Activated T-cell treated with anti-CD3 and anti-CD28 coated beads, Interleukin-2, amount 50 U/mL, for 24 hours (primary cell): ENCODE results near the gene CD101.

Source experiments
- DNase-seq: peaks from one replicate; pipeline ENCODE4 v3.0.0-alpha.2; 2020
- H3K27ac Mint-ChIP-seq: 2 replicates; pipeline ENCODE4 v1.8.0; 2020; ENCODE audit warnings: mild to moderate bottlenecking, mixed read lengths
- H3K27me3 Mint-ChIP-seq: 2 replicates; pipeline ENCODE4 v1.8.0; 2020; ENCODE audit warnings: mixed read lengths
- H3K36me3 Mint-ChIP-seq: 2 replicates; pipeline ENCODE4 v1.8.0; 2020; ENCODE audit warnings: low read depth, mixed read lengths
- H3K4me1 Mint-ChIP-seq: 2 replicates; pipeline ENCODE4 v1.8.0; 2020; ENCODE audit warnings: low read depth, mixed read lengths
- H3K4me3 Mint-ChIP-seq: 2 replicates; pipeline ENCODE4 v1.8.0; 2020; ENCODE audit warnings: mild to moderate bottlenecking, moderate library complexity, mixed read lengths
- H3K9me3 Mint-ChIP-seq: 2 replicates; pipeline ENCODE4 v1.8.0; 2020; ENCODE audit warnings: mixed read lengths

The CD101 gene

DNA sequence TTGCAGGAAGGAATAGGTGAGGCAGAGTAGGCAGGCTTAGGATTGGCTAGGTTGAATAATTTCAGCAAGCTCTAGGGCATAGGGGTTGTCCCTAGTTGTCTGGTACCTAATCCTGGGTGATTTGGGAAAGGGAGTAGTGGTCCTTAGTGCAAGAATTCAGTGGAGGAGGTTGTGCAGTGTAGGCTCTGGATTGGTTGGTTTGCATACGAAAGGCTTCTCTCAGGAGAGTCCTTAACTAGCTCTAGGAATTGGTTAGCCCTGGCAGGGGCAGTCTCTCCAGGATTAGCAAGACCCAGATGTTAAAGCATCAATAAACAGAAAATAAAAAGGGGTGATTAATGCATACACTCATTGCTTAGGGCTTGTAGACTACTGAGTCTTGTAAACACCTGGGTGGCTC is 9.6 kb upstream of the CD101 start:
- Mint-ChIP-seq H3K9me3 (peaks cover 2% of the 10 kb centered on the region), H3K27ac (no peak overlapping the region), H3K4me3 (no peak overlapping the region), H3K4me1 (peaks cover 47% of the 10 kb centered on the region), H3K36me3 (peaks cover 8% of the 10 kb centered on the region), H3K27me3 (no peaks in the 10 kb centered on the region)
- DNase-seq, result no peak

DNA sequence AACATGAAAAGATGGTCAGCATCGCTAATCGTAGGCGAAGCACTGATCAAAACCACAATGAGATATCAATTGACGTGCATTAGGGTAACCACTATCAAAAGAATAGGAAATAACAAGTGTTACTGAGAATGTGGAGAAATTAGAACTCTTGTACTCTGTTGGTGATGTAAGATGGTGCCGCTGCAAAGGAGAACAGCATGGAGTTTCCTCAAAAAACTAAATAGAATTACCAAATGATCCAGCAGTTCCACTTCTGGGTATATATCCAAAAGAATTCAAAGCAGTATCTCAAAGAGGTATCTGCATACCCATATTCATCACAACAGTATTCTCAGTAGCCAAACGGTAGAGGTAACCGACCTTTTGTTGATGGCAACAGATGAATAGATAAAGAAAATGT is 8.3 kb upstream of the CD101 start:
- no peak for DNase-seq
- no peak overlapping the region for H3K27ac Mint-ChIP-seq
- H3K4me1 Mint-ChIP-seq, result peaks cover 33% of the 10 kb centered on the region
- no peaks in the 10 kb centered on the region for H3K27me3 Mint-ChIP-seq
- H3K4me3 Mint-ChIP-seq, result no peak overlapping the region
- peaks cover 2% of the 10 kb centered on the region for H3K9me3 Mint-ChIP-seq
- H3K36me3 Mint-ChIP-seq, result peaks cover 2% of the 10 kb centered on the region

DNA sequence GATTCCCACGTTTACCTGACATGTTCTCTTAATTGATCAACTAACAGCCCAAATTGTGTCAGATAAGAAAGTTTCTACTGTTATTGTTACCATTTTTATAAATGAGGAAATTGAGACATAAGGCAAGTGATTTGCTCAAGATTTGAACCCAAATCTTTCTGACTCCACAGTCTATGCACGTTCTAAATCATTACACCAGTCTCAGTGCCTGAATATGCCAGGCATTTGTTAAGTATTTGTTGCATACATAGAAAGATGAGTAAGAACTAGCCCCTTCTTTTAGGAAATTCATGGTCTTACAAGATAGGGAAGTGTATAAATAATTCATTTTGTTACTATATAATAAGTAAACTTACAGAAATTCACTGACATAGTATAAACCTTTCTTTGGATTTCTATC is 7.1 kb upstream of the CD101 start:
- H3K9me3 Mint-ChIP-seq, result peaks cover 2% of the 10 kb centered on the region
- peaks cover 27% of the 10 kb centered on the region for H3K4me1 Mint-ChIP-seq
- no peak for DNase-seq
- H3K27ac Mint-ChIP-seq, result no peak overlapping the region
- H3K36me3 Mint-ChIP-seq, result no peaks in the 10 kb centered on the region
- no peak overlapping the region for H3K4me3 Mint-ChIP-seq
- H3K27me3 Mint-ChIP-seq, result no peaks in the 10 kb centered on the region

DNA sequence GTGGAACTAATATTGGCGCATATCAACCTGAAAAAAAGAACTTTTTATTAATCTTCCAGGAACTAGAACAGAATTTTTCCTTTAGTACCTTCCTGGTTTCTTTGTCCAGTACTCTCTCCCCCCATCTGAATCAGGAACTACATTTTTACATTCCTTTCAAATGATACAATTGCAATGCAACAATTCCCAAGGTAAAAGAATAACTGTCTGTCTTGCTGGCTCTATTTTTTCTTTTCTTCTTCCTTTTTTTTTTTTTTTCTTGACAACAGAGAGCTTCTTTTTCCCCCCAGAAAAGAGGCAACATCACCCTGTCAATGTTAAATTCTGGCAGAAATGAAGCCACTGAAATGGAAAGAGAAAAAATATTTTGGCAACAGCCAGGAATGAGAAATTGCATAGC is 4.5 kb upstream of the CD101 start:
- Mint-ChIP-seq H3K27ac (no peak overlapping the region), H3K4me1 (peaks cover 31% of the 10 kb centered on the region), H3K36me3 (no peaks in the 10 kb centered on the region), H3K27me3 (no peaks in the 10 kb centered on the region), H3K9me3 (peaks cover 2% of the 10 kb centered on the region), H3K4me3 (no peak overlapping the region)
- DNase-seq, result no peak

DNA sequence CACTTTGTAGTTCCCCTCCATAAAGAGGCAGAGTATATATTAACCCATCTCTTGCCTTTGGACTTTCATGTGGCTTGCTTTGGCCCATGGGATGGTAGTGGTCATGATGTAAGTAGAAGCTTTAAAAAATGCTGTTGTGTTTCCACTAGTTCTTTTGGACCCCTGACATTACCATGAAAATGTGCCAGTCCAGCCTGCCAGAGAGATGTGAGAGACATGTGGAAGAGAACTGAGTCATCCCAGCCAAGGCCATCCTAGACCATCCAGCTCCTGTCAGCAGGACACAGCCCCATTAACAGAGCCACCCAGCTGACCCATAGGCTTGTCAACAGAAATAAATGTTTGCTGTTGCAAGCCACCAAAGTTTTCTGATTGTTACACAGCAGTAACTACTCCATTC is 3.9 kb upstream of the CD101 start:
- Mint-ChIP-seq H3K36me3 (no peaks in the 10 kb centered on the region), H3K4me1 (peaks cover 33% of the 10 kb centered on the region), H3K27ac (no peak overlapping the region), H3K27me3 (no peaks in the 10 kb centered on the region), H3K9me3 (peaks cover 4% of the 10 kb centered on the region), H3K4me3 (no peak overlapping the region)
- DNase-seq, result no peak

DNA sequence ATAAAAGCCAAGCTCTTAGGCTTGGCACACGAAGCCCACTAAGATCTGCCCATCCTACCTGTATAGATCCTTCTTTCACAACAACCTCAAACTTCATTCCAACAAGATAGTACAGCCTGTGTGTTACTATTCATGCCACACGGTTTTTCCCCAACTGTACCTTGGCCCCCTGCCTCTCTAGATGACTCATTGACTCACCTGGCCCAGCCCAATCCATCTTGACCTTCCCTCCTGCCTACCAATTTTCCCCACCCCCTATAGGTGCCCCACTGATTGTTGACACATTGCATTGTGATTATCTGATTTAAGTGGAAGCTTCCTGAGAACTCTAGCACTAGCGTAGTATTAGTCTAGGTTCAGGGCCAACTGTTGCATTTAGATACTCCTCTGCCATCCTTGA is 2.0 kb upstream of the CD101 start:
- no peaks in the 10 kb centered on the region for H3K36me3 Mint-ChIP-seq
- H3K27ac Mint-ChIP-seq, result no peak overlapping the region
- peaks cover 40% of the 10 kb centered on the region for H3K4me1 Mint-ChIP-seq
- DNase-seq, result no peak
- H3K27me3 Mint-ChIP-seq, result no peaks in the 10 kb centered on the region
- H3K9me3 Mint-ChIP-seq, result peaks cover 6% of the 10 kb centered on the region
- H3K4me3 Mint-ChIP-seq, result no peak overlapping the region

DNA sequence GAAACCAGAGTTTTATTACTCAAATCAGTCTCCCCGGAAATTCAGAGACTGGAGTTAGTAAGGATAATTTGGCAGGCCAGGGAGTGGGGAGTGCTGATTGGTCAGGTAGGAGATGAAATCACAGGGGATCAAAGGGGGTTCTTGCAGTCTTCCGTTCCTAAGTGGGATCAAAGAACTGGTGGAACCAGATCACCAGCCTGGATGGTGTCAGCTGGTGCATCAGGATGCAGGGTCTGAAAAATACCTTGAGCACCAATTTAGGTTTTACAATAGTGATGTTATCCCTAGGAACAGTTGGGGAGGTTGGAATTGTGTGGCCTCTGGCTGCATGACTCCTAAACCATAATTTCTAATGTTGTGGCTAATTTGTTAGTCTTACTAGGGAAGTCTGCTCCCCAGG is 1.4 kb upstream of the CD101 start:
- Mint-ChIP-seq H3K27me3 (no peaks in the 10 kb centered on the region), H3K9me3 (peaks cover 6% of the 10 kb centered on the region), H3K27ac (no peak overlapping the region), H3K36me3 (no peaks in the 10 kb centered on the region), H3K4me3 (no peak overlapping the region), H3K4me1 (peaks cover 42% of the 10 kb centered on the region)
- no peak for DNase-seq

DNA sequence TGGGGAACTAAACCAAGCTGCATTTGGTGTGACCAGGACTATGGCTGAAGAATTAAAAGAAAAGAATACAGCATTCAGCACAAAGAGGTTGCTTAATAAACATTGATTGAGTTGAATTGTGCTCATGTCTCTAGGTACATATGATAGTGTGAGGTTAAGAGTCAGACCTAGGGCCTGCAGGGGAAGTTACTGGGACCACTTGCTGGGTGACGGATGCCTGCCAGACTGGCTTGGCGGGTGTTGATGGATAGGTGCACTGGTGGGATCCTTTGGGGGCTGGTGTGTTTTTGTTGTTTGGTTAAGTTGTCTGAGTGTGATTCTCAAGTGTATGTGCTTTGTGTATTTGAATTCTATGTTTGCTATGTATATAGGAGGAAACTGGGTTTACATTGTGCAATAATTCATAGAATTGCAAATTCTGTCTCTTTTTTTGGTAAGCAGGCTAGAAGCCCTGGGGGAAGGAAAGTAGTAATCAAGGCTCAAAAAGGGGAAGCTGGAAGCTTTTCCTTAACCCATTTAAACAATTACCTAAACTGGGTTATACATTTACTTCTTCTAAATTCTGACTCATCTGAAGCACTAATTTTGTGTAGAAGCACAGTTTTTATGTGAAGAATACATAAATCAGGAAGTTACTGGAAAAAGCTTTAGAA is 1.8 kb downstream of the CD101 start:
- H3K27ac Mint-ChIP-seq, result no peak overlapping the region
- no peak for DNase-seq

DNA sequence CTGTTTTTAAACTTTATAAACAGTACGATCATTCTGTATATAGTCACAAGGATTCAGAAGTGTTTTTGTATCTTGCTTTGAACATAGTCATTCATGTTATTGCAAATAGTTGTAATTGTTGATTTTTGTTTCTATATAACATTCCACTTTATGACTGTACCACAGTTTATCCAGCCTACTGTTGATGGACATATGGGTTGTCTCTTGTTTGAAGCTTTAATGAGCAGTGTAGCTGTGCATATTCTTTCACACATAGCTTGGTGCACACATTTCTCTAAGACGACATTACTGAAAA is 6.1 kb downstream of the CD101 start:
- Mint-ChIP-seq H3K27ac (peak overlapping the region; percentile 62), H3K9me3 (peaks cover 4% of the 10 kb centered on the region), H3K4me1 (peaks cover 50% of the 10 kb centered on the region), H3K36me3 (no peaks in the 10 kb centered on the region), H3K4me3 (peak overlapping the region; percentile 10), H3K27me3 (no peaks in the 10 kb centered on the region)
- DNase-seq, result no peak

More for the DNA sequence above, 1.8 kb downstream of the CD101 start:
- Mint-ChIP-seq H3K9me3 (peaks cover 6% of the 10 kb centered on the region), H3K4me1 (peaks cover 64% of the 10 kb centered on the region), H3K4me3 (peak overlapping the region; percentile 2), H3K36me3 (no peaks in the 10 kb centered on the region), H3K27me3 (no peaks in the 10 kb centered on the region)

DNA sequence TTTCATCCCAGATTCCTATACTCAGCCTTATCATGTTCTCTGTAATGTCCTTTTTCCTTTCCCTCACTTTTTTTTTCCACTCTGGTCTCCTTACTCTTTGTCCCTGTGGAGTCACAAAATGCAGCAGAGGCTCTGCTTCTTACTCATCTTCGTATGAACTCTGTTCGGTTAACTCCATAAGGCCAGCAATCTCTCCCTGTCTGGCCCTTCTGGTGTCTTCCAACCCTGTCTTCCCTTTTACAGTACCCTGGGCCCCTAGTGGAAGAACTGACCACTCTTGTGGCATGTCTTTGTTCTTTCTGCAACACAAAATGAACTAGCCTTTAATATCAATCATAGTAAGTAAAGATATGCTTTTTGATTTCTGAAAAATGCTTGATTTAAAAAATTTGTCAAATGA is 7.1 kb downstream of the CD101 start:
- DNase-seq, result no peak
- peaks cover 48% of the 10 kb centered on the region for H3K4me1 Mint-ChIP-seq
- no peaks in the 10 kb centered on the region for H3K9me3 Mint-ChIP-seq
- no peak overlapping the region for H3K4me3 Mint-ChIP-seq
- no peaks in the 10 kb centered on the region for H3K36me3 Mint-ChIP-seq
- H3K27me3 Mint-ChIP-seq, result no peaks in the 10 kb centered on the region
- peak overlapping the region; percentile 37 for H3K27ac Mint-ChIP-seq

DNA sequence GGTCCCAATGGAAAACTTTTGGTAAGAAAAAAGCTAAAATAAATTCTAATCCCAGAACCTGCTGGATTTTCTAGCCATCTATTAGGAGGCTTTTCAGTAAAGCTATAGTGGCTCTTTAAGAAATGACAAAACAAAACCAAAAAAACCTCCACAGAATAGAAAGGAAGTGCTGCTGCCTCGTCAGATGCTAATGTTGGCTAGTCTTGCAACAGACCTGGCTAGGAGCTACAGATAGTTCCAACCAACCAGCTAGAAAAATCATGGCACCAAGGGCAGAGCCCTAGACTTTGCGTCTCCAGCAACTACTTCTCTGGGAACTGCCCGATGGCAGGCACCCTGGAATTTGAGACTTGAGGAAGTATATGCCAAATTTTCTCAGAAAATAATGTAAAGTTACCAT is 7.6 kb downstream of the CD101 start:
- H3K4me3 Mint-ChIP-seq, result no peak overlapping the region
- peak overlapping the region; percentile 62 for H3K27ac Mint-ChIP-seq

DNA sequence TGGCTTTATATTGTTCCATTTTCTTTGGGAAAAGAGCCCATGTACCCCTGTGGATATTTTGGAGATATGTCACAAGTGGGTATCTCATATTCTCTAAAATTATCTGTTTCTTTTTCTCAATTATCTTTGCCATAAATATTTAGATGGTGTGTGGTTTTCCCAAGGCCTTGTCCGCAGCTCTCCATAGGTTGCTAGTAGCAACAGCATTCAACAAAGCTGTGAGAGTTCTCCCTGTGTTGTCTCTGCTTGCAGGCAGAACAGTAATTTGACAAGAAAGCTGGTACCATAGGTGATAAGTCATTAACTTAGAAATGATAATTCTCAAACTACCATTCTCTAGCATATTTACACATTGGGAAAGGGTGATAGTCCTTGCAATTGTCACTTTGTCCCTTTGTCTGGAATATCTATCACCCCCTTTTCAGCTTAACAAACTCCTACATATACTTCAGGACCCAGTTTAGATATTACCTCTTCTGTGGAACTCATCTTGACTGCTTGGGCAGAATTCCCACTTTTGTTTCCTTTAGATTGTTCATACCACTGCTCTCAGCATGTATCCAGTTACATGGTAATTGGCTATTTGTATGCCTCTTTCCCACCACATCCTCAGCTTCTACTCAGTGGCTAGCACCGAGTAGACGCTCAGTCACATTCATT is 8.9 kb downstream of the CD101 start:
- Mint-ChIP-seq H3K27ac (no peak overlapping the region), H3K9me3 (no peaks in the 10 kb centered on the region), H3K36me3 (no peaks in the 10 kb centered on the region), H3K4me3 (no peak overlapping the region), H3K27me3 (no peaks in the 10 kb centered on the region), H3K4me1 (peaks cover 57% of the 10 kb centered on the region)
- no peak for DNase-seq

More for the DNA sequence above, 7.6 kb downstream of the CD101 start:
- H3K9me3 Mint-ChIP-seq, result no peaks in the 10 kb centered on the region
- DNase-seq, result no peak
- H3K4me1 Mint-ChIP-seq, result peaks cover 51% of the 10 kb centered on the region
- no peaks in the 10 kb centered on the region for H3K27me3 Mint-ChIP-seq
- H3K36me3 Mint-ChIP-seq, result no peaks in the 10 kb centered on the region

DNA sequence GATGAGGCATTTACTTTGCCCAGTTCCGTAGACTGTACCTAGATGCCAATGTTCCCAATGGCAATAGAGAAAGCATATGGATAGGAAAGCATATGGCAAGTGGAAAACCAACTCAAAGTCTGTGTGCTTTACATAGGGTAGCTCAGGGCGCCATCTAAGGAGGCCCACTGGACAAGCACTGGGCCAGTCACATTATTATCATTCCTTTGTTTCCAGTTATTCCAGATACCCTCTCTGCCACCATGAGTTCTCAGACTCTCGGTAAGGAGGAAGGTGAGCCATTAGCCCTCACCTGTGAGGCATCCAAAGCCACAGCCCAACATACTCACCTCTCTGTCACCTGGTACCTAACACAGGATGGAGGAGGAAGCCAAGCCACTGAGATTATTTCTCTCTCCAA is 9.8 kb downstream of the CD101 start:
- DNase-seq, result no peak
- no peaks in the 10 kb centered on the region for H3K36me3 Mint-ChIP-seq
- peaks cover 59% of the 10 kb centered on the region for H3K4me1 Mint-ChIP-seq
- H3K27me3 Mint-ChIP-seq, result no peaks in the 10 kb centered on the region
- no peak overlapping the region for H3K4me3 Mint-ChIP-seq
- no peak overlapping the region for H3K27ac Mint-ChIP-seq
- no peaks in the 10 kb centered on the region for H3K9me3 Mint-ChIP-seq

DNA sequence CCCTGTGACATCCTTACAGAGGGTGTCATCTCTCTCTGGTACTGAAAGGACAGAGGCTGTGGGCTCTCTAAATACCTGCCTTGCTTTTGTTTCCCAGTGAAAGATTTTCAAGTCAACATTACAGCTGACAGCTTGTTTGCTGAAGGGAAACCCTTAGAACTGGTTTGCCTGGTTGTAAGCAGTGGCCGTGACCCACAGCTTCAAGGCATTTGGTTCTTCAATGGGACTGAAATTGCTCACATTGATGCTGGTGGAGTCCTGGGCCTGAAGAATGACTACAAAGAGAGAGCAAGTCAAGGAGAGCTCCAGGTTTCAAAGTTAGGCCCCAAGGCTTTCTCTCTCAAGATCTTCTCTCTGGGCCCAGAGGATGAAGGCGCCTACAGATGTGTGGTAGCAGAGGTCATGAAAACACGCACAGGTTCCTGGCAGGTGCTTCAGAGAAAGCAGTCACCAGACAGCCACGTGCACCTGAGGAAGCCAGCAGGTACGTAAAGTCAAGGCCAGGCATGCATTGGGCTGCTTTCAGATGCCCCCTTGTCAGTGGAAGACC is 11.8 kb downstream of the CD101 start:
- H3K9me3 Mint-ChIP-seq, result no peaks in the 10 kb centered on the region
- no peak overlapping the region for H3K4me3 Mint-ChIP-seq
- H3K4me1 Mint-ChIP-seq, result peaks cover 67% of the 10 kb centered on the region
- H3K36me3 Mint-ChIP-seq, result no peaks in the 10 kb centered on the region
- DNase-seq, result no peak
- peak overlapping the region; percentile 31 for H3K27ac Mint-ChIP-seq
- no peaks in the 10 kb centered on the region for H3K27me3 Mint-ChIP-seq

DNA sequence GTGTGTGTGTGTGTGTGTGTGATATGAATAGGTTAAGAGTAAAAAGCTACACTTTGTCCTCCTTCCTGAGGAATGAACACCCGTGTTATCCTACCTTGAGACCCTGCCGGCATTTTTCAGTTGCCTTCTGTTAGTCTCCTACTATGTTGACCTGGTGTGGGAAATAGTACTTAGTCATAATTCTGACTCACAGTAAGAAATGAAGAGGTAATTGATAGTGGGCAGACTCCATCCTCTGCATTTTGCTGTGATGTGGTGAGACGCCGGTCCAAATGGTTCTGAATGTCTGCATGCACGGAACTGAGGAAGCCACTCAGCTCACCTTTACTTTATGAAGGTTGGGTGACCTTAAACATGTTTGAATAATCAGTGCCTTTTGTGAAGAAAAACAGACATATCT is 12.6 kb downstream of the CD101 start:
- H3K36me3 Mint-ChIP-seq, result no peaks in the 10 kb centered on the region
- H3K9me3 Mint-ChIP-seq, result no peaks in the 10 kb centered on the region
- no peak for DNase-seq
- H3K4me1 Mint-ChIP-seq, result peaks cover 59% of the 10 kb centered on the region
- peak overlapping the region; percentile 70 for H3K27ac Mint-ChIP-seq
- peak overlapping the region; percentile 35 for H3K4me3 Mint-ChIP-seq
- no peaks in the 10 kb centered on the region for H3K27me3 Mint-ChIP-seq
